ENCODE data around the gene CYB5R3.

DNA sequence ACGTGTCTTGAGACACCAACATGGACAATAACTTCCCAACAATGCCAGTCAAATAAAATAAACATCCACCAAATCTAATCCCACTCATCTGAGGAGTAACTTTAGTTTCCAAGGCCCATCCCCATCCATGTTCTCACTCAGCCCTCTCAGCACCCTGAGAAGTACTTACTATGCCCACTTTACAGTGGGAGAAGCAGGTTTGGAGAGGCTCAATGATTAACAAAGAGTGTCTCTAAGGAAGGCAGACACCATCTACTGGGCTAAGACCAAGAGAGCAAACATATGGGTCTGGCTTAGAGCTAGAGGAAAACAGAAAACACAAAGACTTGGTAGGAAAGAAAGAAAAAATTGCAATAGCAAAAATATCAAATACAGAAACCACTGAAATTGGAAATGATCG lies 45.8 kb downstream of the CYB5R3 start:
- no peak for TF ChIP-seq EZH2phosphoT487 (IDR thresholded peaks at IDR 0.05; ENCODE audit: insufficient read depth, low read depth)
- no peak for TF ChIP-seq EZH2 (IDR thresholded peaks at IDR 0.05; ENCODE audit: insufficient read depth, poor library complexity, severe bottlenecking)
